ENCODE data around the gene MRPL42. TPM values are rescaled to one million over a fixed set of nuclear protein-coding genes. Genes with fewer than 3 reads are reported as not detected.

The MRPL42 gene
- polyA plus RNA-seq, result 55.3 to 110 TPM (median 72.1 TPM) in 3 replicates
- polyA plus RNA-seq (2011; ENCODE audit: low read depth), result 47.4 TPM
- 67.5 and 153 TPM in 2 replicates for polyA plus RNA-seq (2011; cell fraction: cytosol; rRNA removed)
- 49.5 and 60.5 TPM in 2 replicates for polyA plus RNA-seq (2011; cell fraction: nucleus; rRNA removed)
- polyA plus RNA-seq (2012; ENCODE audit: low replicate concordance), result 42.9 and 61.9 TPM in 2 replicates
- polyA minus RNA-seq, result 5.5 to 94.2 TPM (median 38.6 TPM) in 3 replicates
- 21.7 TPM for polyA minus RNA-seq (2011; cell fraction: cytosol; rRNA and poly(A)+ RNA removed)
- 13.0 and 28.1 TPM in 2 replicates for polyA minus RNA-seq (2011; cell fraction: nucleus; rRNA and poly(A)+ RNA removed)

DNA sequence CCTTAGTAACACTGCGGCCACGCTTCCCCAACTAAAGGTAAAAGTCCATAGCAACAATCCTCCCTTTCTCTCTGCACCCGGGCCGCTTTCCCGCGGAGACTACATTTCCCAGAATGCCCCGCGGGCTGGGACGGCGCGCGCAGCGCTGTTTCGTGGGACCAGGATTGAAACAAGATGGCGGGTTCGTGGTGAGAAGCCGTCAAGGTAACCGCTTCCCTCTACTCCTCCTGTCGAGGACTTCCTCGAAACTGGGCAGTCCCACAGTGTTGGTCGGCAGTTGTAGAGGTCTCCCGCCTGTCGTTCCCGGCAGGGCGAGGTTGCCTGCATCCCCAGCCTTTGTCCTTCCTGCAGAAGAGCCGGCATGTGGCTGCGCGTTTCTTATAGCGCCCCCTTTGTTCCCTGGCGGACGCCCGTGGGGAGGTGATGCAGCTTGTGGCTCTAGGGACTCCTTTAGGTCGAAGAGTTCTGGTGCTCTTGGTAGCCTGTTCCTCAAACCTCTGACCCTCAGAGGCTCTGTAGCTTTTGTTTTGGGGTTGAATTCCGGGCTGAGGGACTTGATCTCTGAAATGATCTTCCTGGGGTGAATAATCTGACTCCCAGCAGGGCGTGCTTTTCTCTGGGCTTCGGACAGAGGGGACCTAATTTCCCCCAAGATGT lies at the start of gene MRPL42:
Gene MRPL42, plus strand, starts transcription at position 164 of the 657 bp plus-strand sequence. CDS start 1,772 bp downstream, outside the sequence.
- Histone ChIP-seq H2AFZ (ENCODE audit: control insufficient read depth, low read length) (peak within 1 kb of the TSS; percentile 100), H3K9ac (ENCODE audit: control insufficient read depth, extremely low read depth, insufficient read depth, low read length) (peak within 1 kb of the TSS; percentile 98), H3K27me3 (ENCODE audit: control insufficient read depth, extremely low read depth, insufficient read depth, low read length) (no peaks in the 10 kb centered on the region), H3K4me2 (ENCODE audit: control insufficient read depth, extremely low read depth, insufficient read depth, low read depth, low read length) (peak within 1 kb of the TSS; percentile 84), H3K4me1 (ENCODE audit: control insufficient read depth, extremely low read depth, insufficient read depth, low read length) (peaks cover 11% of the 10 kb centered on the region), H3K9me1 (ENCODE audit: control insufficient read depth, extremely low read depth, insufficient read depth, low read length) (no peaks in the 10 kb centered on the region), H3K36me3 (ENCODE audit: control insufficient read depth in 2 of 2, extremely low read depth in 1 of 2, insufficient read depth in 2 of 2, low read length in 2 of 2) (peaks cover 4 to 5% of the 10 kb centered on the region in 2 experiments), H3K9me3 (ENCODE audit: control insufficient read depth, low read depth, low read length) (no peaks in the 10 kb centered on the region), H3K79me2 (ENCODE audit: control insufficient read depth, insufficient read depth, low read length) (peaks cover 43% of the 10 kb centered on the region), H4K20me1 (ENCODE audit: control insufficient read depth, extremely low read depth, insufficient read depth, low read length) (no peaks in the 10 kb centered on the region), H3K27ac (ENCODE audit: control insufficient read depth, insufficient read depth, low read length) (peak within 1 kb of the TSS; percentile 91), H3K4me3 (ENCODE audit: control insufficient read depth in 2 of 3, extremely low read depth in 1 of 3, insufficient read depth in 2 of 3, low read depth in 1 of 3, low read length in 3 of 3) (peak within 1 kb of the TSS; percentile 54 to 95 (median 91))
- FAIRE-seq (no peak), DNase-seq (ENCODE audit: low read depth, low spot score) (peak; percentile 45)
- dilution Hi-C loops (cut with MboI; ENCODE audit: extremely low pct_ligation_motif_present, low sequenced_read_pairs), result no loop called here
- no peak for TF ChIP-seq EZH2 (IDR thresholded peaks at IDR 0.05; ENCODE audit: low read length)
- TF ChIP-seq, protein P1, sequence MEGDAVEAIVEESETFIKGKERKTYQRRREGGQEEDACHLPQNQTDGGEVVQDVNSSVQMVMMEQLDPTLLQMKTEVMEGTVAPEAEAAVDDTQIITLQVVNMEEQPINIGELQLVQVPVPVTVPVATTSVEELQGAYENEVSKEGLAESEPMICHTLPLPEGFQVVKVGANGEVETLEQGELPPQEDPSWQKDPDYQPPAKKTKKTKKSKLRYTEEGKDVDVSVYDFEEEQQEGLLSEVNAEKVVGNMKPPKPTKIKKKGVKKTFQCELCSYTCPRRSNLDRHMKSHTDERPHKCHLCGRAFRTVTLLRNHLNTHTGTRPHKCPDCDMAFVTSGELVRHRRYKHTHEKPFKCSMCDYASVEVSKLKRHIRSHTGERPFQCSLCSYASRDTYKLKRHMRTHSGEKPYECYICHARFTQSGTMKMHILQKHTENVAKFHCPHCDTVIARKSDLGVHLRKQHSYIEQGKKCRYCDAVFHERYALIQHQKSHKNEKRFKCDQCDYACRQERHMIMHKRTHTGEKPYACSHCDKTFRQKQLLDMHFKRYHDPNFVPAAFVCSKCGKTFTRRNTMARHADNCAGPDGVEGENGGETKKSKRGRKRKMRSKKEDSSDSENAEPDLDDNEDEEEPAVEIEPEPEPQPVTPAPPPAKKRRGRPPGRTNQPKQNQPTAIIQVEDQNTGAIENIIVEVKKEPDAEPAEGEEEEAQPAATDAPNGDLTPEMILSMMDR (optimal IDR thresholded peaks at IDR 0.05 in 1 of 3, IDR thresholded peaks at IDR 0.05 in 1 of 3, conservative IDR thresholded peaks at IDR 0.05 in 1 of 3; ENCODE audit: extremely low read depth in 1 of 3, insufficient read depth in 2 of 3, low read length in 3 of 3), result peak; percentile 80 to 87 (median 82)

DNA sequence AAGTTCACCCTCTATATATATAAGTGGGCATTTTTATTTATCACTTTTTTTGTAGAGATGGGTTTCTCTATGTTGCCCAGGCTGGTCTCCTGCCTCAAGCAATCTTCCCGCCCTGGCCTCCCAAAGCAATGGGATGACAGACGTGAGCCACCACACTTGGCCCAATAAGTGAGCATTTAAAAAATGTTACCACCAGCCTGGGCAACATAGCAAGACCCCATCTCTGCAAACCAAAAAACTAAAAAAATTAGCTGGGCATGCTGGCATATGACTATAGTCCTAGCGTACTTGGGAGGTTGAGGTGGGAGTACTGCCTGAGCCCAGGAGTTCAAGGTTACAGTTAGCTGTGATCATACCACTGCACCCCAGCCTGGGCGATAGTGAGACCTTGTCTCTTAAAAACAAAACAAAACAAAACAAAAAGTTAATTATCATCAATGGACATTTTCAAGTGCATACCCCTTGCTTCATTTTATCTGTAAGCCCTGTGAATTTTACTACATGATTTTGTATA lies 49.3 kb upstream of the MRPL42 start:
- Histone ChIP-seq H3K4me1 (ENCODE audit: control insufficient read depth, extremely low read depth, insufficient read depth, low read length) (peaks cover 7% of the 10 kb centered on the region), H3K9me1 (ENCODE audit: control insufficient read depth, extremely low read depth, insufficient read depth, low read length) (no peaks in the 10 kb centered on the region), H3K27ac (ENCODE audit: control insufficient read depth, insufficient read depth, low read length) (no peak overlapping the region), H3K4me3 (ENCODE audit: control insufficient read depth in 2 of 3, extremely low read depth in 1 of 3, insufficient read depth in 2 of 3, low read depth in 1 of 3, low read length in 3 of 3) (no peak overlapping the region), H3K27me3 (ENCODE audit: control insufficient read depth, extremely low read depth, insufficient read depth, low read length) (no peaks in the 10 kb centered on the region), H2AFZ (ENCODE audit: control insufficient read depth, low read length) (no peak overlapping the region), H3K9me3 (ENCODE audit: control insufficient read depth, low read depth, low read length) (no peaks in the 10 kb centered on the region), H4K20me1 (ENCODE audit: control insufficient read depth, extremely low read depth, insufficient read depth, low read length) (peaks cover 10% of the 10 kb centered on the region), H3K36me3 (ENCODE audit: control insufficient read depth in 2 of 2, extremely low read depth in 1 of 2, insufficient read depth in 2 of 2, low read length in 2 of 2) (peaks cover 0 to 2% of the 10 kb centered on the region in 2 experiments), H3K4me2 (ENCODE audit: control insufficient read depth, extremely low read depth, insufficient read depth, low read depth, low read length) (no peak overlapping the region), H3K9ac (ENCODE audit: control insufficient read depth, extremely low read depth, insufficient read depth, low read length) (no peak overlapping the region), H3K79me2 (ENCODE audit: control insufficient read depth, insufficient read depth, low read length) (peaks cover 99% of the 10 kb centered on the region)
- DNase-seq (ENCODE audit: low read depth, low spot score) (no peak), FAIRE-seq (no peak)
- TF ChIP-seq, protein P1 (optimal IDR thresholded peaks at IDR 0.05 in 1 of 3, IDR thresholded peaks at IDR 0.05 in 1 of 3, conservative IDR thresholded peaks at IDR 0.05 in 1 of 3; ENCODE audit: extremely low read depth in 1 of 3, insufficient read depth in 2 of 3, low read length in 3 of 3), result no peak
- TF ChIP-seq EZH2 (IDR thresholded peaks at IDR 0.05; ENCODE audit: low read length), result no peak
- dilution Hi-C loops (cut with MboI; ENCODE audit: extremely low pct_ligation_motif_present, low sequenced_read_pairs), result no loop called here

Data from keratinocyte (primary cell).